SU-DHL-6 (cell line): Measurements from ENCODE around the gene UROS.

ENCODE experiments used
- H2AFZ ChIP-seq: fragments of 200-600 bp; sonication (generic); 2 replicates; pipeline ENCODE4 v1.6.1; 2014; ENCODE audit warnings: low read depth, mild to moderate bottlenecking, moderate library complexity, mixed read lengths, antibody characterized with exemption, low read length; ENCODE audit not compliant: severe bottlenecking
- H3F3A ChIP-seq: fragments of 200-600 bp; shearing (Covaris generic); 2 replicates; pipeline ENCODE4 v1.6.0; 2016; ENCODE audit warnings: antibody characterized with exemption, mild to moderate bottlenecking; ENCODE audit not compliant: insufficient read depth
- H3K27ac ChIP-seq: fragments of 200-600 bp; sonication (generic); 2 replicates; pipeline ENCODE4 v1.5.1; 2016; ENCODE audit warnings: low read depth, mild to moderate bottlenecking, low read length, moderate library complexity, mixed read lengths
- H3K27me3 ChIP-seq: fragments of 200-600 bp; sonication (generic), shearing (Covaris generic); 2 replicates; pipeline ENCODE4 v1.6.0; 2014; ENCODE audit warnings: mild to moderate bottlenecking, low read length
- H3K36me3 ChIP-seq: fragments of 200-600 bp; sonication (generic); 2 replicates; pipeline ENCODE4 v1.6.1; 2014; ENCODE audit warnings: mild to moderate bottlenecking, low read length, mixed read lengths
- H3K4me2 ChIP-seq: fragments of 300-600, 200-600 bp; shearing (Covaris generic), sonication (generic); 2 replicates; pipeline ENCODE4 v1.6.0; 2014; ENCODE audit warnings: low read length, low read depth, mild to moderate bottlenecking; ENCODE audit not compliant: poor library complexity, severe bottlenecking
- H3K4me3 ChIP-seq: fragments of 200-600 bp; sonication (generic); 2 replicates; pipeline ENCODE4 v1.5.1; 2014; ENCODE audit warnings: antibody characterized with exemption, low read length, mild to moderate bottlenecking, mixed read lengths; ENCODE audit not compliant: insufficient read depth, poor library complexity, severe bottlenecking
- H3K79me2 ChIP-seq: fragments of 200-600 bp; sonication (generic); 2 replicates; pipeline ENCODE4 v1.6.1; 2014; ENCODE audit warnings: mild to moderate bottlenecking, low read length, moderate library complexity; ENCODE audit not compliant: insufficient read depth
- H3K9ac ChIP-seq: fragments of 200-600 bp; sonication (generic); 2 replicates; pipeline ENCODE4 v1.7.0; 2014; ENCODE audit warnings: mild to moderate bottlenecking, low read length
- H3K9me2 ChIP-seq: fragments of 200-600 bp; sonication (generic); replicated peaks from 2 replicates; pipeline ENCODE4 v1.6.1; 2014; ENCODE audit warnings: low read length; ENCODE audit not compliant: insufficient read depth
- H3K9me3 ChIP-seq: fragments of 200-600 bp; sonication (generic); 2 replicates; pipeline ENCODE4 v1.6.1; 2014; ENCODE audit warnings: low read length, mixed read lengths; ENCODE audit not compliant: insufficient read depth
- H4K20me1 ChIP-seq: fragments of 200-600 bp; sonication (generic); 2 replicates; pipeline ENCODE4 v1.6.1; 2014; ENCODE audit warnings: low read depth, mild to moderate bottlenecking, antibody characterized with exemption, low read length, moderate library complexity, mixed read lengths
- EZH2phosphoT487 ChIP-seq: fragments of 200-600 bp; sonication (generic), shearing (Covaris generic); conservative IDR thresholded peaks from 2 replicates; pipeline ENCODE4 v1.6.1; 2018; ENCODE audit warnings: mild to moderate bottlenecking, antibody characterized with exemption, low read length, moderate library complexity, mixed read lengths
- TF ChIP-seq, protein P1 (sequence below): fragments of 200-600 bp; sonication (generic); IDR thresholded peaks from one replicate; pipeline ENCODE4 v1.5.1; 2017; ENCODE audit warnings: antibody characterized with exemption, mild to moderate bottlenecking, low read length, moderate library complexity; ENCODE audit not compliant: insufficient read depth, poor library complexity, severe bottlenecking

UROS gene

DNA sequence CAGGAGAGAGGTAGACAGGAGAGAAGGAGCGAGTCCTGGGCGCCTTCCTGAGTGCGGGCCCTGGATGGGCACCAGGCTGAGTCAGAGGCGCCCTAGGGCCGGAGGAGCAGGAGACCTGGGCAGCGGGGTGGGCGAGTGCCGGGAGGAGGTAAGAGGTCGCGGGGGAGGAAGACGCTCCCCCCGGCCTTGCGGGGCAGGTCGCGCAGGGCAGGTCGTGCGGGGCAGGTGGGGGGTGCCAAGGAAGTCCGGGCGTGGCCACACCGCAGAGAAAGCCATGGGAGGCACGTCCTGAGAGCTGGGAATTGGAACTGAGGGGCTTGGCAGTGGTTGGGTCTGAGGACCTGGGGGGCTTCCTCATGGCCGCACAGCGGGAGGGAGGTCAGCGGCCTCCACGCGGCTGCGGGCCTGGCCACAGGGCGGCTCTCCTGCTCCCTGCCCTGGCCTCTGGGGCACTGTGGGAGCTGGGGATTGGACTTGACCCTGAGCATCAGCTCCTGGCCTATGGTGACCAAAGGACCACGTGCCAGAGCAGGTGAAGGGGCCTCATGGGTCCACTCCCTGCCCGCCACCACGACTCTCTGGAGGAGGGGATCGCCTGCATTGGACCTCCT lies 48.4 kb downstream of the UROS start:
- Histone ChIP-seq H4K20me1 (no peaks in the 10 kb centered on the region), H3K36me3 (no peaks in the 10 kb centered on the region), H3K27ac (no peak overlapping the region), H3K9me3 (no peaks in the 10 kb centered on the region), H3K79me2 (no peaks in the 10 kb centered on the region), H2AFZ (no peak overlapping the region), H3K4me3 (no peak overlapping the region), H3K9me2 (no peaks in the 10 kb centered on the region), H3K9ac (no peak overlapping the region), H3K27me3 (no peaks in the 10 kb centered on the region), H3F3A (no peaks in the 10 kb centered on the region), H3K4me2 (no peak overlapping the region)
- TF ChIP-seq, protein P1, sequence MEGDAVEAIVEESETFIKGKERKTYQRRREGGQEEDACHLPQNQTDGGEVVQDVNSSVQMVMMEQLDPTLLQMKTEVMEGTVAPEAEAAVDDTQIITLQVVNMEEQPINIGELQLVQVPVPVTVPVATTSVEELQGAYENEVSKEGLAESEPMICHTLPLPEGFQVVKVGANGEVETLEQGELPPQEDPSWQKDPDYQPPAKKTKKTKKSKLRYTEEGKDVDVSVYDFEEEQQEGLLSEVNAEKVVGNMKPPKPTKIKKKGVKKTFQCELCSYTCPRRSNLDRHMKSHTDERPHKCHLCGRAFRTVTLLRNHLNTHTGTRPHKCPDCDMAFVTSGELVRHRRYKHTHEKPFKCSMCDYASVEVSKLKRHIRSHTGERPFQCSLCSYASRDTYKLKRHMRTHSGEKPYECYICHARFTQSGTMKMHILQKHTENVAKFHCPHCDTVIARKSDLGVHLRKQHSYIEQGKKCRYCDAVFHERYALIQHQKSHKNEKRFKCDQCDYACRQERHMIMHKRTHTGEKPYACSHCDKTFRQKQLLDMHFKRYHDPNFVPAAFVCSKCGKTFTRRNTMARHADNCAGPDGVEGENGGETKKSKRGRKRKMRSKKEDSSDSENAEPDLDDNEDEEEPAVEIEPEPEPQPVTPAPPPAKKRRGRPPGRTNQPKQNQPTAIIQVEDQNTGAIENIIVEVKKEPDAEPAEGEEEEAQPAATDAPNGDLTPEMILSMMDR: no peak
- TF ChIP-seq EZH2phosphoT487: no peak

- no peak overlapping the region for H3K4me2 ChIP-seq
- no peaks in the 10 kb centered on the region for H3K9me2 ChIP-seq
- H4K20me1 ChIP-seq: no peaks in the 10 kb centered on the region
- no peak overlapping the region for H2AFZ ChIP-seq
- H3K27me3 ChIP-seq: no peaks in the 10 kb centered on the region
- no peaks in the 10 kb centered on the region for H3F3A ChIP-seq
- H3K36me3 ChIP-seq: no peaks in the 10 kb centered on the region
- TF ChIP-seq, protein P1: no peak
- no peak for TF ChIP-seq EZH2phosphoT487
- H3K79me2 ChIP-seq: no peaks in the 10 kb centered on the region
- no peak overlapping the region for H3K4me3 ChIP-seq
- no peak overlapping the region for H3K9ac ChIP-seq
- no peak overlapping the region for H3K27ac ChIP-seq
- H3K9me3 ChIP-seq: no peaks in the 10 kb centered on the region
Measured at GRCh38 chr10:125773687-125774543, 49.1 kb downstream of the UROS start.

- Histone ChIP-seq H3K4me3 (no peak overlapping the region), H3K9ac (no peak overlapping the region), H3K36me3 (no peaks in the 10 kb centered on the region), H3K27ac (no peak overlapping the region), H3K27me3 (no peaks in the 10 kb centered on the region), H2AFZ (no peak overlapping the region), H3K9me3 (no peaks in the 10 kb centered on the region), H3K4me2 (no peak overlapping the region), H3K9me2 (no peaks in the 10 kb centered on the region), H3K79me2 (no peaks in the 10 kb centered on the region), H3F3A (no peaks in the 10 kb centered on the region), H4K20me1 (no peaks in the 10 kb centered on the region)
- TF ChIP-seq, protein P1: no peak
- no peak for TF ChIP-seq EZH2phosphoT487
Measured at GRCh38 chr10:125772864-125773180, 50.2 kb downstream of the UROS start.
